ENCODE results near the gene FAM229A. TPM values are rescaled to one million over a fixed set of nuclear protein-coding genes. Genes with fewer than 3 reads are reported as not detected.
A peak's percentile ranks its signal among the peaks of the same experiment; 100 is the strongest.

Gene FAM229A
- total RNA-seq, 1 donor from 2014 or later: 4.5 TPM

DNA sequence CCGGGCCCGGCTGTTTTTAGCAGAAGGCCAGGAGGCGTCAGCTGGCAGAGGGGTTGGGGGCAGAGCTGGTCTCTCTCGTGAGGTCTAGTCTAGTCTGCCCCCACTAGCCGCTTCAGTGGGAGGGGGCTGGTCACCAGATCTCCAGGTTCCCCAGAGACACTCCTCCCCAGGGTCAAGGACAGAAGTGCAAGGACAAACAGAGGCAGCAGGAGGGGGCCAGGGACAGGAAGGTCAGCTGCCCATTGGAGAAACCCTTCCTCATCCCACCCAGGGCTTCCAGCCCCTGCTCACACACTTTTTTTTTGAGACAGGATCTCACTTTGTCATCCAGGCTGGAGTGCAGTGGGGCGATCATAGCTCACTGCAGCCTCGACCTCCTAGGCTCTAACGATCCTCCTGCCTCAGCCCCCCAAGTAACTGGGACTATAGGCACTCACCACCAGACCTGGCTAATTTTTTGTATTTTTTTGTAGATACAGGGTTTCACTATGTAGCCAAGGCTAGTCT lies 10.0 kb downstream of the FAM229A start:
- peak overlapping the region; percentile 78 for H3K4me3 Mint-ChIP-seq (ENCODE audit: unreplicated experiment)
- peak overlapping the region; percentile 84 for H3K27ac Mint-ChIP-seq (ENCODE audit: unreplicated experiment)
- DNase-seq (ENCODE audit: low spot score): no peak
- TF ChIP-seq, protein P1, sequence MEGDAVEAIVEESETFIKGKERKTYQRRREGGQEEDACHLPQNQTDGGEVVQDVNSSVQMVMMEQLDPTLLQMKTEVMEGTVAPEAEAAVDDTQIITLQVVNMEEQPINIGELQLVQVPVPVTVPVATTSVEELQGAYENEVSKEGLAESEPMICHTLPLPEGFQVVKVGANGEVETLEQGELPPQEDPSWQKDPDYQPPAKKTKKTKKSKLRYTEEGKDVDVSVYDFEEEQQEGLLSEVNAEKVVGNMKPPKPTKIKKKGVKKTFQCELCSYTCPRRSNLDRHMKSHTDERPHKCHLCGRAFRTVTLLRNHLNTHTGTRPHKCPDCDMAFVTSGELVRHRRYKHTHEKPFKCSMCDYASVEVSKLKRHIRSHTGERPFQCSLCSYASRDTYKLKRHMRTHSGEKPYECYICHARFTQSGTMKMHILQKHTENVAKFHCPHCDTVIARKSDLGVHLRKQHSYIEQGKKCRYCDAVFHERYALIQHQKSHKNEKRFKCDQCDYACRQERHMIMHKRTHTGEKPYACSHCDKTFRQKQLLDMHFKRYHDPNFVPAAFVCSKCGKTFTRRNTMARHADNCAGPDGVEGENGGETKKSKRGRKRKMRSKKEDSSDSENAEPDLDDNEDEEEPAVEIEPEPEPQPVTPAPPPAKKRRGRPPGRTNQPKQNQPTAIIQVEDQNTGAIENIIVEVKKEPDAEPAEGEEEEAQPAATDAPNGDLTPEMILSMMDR (IDR thresholded peaks at IDR 0.05): no peak
- H3K9me3 Mint-ChIP-seq (ENCODE audit: low read depth): no peaks in the 10 kb centered on the region
- peaks cover 41% of the 10 kb centered on the region for H3K4me1 Mint-ChIP-seq (ENCODE audit: low read depth)
- peaks cover 10% of the 10 kb centered on the region for H3K36me3 Mint-ChIP-seq (ENCODE audit: low read depth)
- H3K27me3 Mint-ChIP-seq (ENCODE audit: low read depth): no peaks in the 10 kb centered on the region

DNA sequence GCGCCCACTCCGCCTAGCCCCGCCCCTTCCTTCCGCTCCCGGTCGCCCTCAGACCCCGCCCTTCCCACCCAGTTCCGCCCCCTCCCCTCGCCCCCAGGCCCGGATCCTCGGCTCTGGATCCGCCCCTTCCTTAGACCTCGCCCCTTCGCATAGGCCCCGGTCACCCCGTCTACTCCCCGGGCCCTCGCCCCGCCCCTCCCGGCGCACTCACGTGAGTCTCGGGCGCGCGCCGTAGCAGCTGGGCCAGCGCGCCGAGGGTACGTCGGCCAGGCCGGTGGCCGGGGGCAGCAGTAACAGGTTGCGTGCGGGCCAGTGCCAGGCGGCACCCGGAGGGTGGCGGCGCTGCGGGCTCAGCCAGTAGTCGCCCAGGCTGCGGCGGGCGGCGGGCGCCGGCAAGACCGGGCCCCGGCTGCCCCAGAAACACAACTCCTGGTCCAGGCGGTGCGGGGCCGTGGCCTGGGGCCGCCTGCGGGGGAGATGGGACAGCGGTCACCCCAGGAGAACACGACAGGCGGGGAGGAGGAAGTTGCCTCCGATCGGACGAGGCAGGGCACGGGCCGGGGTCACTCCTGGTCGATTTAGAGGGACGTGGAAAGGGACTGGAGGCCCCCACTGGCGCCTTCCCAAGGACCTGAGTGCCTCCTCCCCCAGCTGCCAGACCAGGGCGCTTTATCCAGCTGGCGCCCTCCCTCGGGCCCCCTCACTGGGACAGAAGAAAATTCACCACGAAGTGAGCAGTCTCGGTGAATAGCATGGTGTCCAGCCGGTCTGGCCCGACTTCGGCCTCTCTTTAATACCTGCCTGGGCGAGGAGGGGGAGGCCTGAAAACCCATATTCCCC lies 10.7 kb downstream of the FAM229A start:
- H3K4me3 Mint-ChIP-seq (ENCODE audit: unreplicated experiment): peak overlapping the region; percentile 78
- H3K27ac Mint-ChIP-seq (ENCODE audit: unreplicated experiment): peak overlapping the region; percentile 84
- peaks cover 10% of the 10 kb centered on the region for H3K36me3 Mint-ChIP-seq (ENCODE audit: low read depth)
- peak; percentile 98 for DNase-seq (ENCODE audit: low spot score)
- peaks cover 41% of the 10 kb centered on the region for H3K4me1 Mint-ChIP-seq (ENCODE audit: low read depth)
- TF ChIP-seq, protein P1 (IDR thresholded peaks at IDR 0.05): no peak
- no peaks in the 10 kb centered on the region for H3K27me3 Mint-ChIP-seq (ENCODE audit: low read depth)
- no peaks in the 10 kb centered on the region for H3K9me3 Mint-ChIP-seq (ENCODE audit: low read depth)

DNA sequence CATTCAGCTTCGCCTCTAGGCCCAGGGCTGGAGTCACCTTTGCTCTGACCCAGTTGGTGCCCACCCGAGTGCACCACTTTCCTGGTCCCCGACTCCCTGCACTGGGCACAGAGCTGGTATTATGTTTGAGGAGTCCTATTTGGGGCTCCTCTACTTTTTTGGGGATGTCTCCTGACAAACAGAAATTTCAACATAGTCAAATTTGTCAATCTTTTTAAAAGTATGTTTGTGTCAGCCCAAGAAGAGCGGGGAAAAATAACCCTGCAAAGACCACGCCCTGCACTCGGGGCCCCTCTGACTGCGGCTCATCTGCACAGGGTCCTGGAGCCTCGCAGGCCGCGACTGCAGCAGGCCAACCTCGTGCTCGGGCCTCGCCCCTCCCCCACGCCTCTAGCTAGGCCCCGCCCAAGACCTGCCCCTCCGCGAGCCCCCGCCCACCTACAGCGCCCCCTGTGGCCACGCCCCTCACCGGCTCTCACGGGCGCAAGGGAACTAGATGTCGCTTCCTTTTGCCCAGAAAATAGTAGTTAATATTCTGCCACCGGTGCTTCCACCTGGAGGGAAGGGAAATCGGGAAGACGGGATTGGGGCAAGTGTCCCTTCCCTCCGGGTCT lies 11.4 kb downstream of the FAM229A start:
- Mint-ChIP-seq H3K27me3 (ENCODE audit: low read depth) (no peaks in the 10 kb centered on the region), H3K4me1 (ENCODE audit: low read depth) (peaks cover 41% of the 10 kb centered on the region)
- DNase-seq (ENCODE audit: low spot score): no peak

DNA sequence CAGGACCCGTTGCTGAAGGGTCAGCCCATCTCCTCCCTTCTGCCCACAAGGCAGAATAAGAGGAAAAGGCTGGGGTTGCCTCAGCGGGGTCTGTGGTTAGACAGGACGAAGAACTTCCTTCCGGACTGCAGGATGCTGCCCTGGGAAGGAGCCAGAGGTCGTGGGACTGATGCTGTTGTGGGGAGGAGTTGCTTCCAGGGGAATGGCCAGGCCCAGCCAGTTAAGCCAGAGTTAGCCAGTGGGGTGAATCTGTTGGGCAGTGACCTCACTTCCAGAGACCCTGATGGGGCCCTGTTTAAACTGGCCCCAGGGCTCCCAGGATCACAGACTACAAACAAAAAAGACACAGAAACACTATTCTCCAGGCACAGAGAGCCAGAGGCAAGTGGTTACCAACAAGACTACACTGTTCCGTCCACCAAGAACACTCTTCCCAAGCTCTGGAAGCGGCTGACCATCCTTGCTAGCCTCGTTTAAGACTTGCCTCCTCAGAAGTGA lies 13.0 kb downstream of the FAM229A start:
- H3K36me3 Mint-ChIP-seq (ENCODE audit: low read depth): peaks cover 2% of the 10 kb centered on the region
- H3K27me3 Mint-ChIP-seq (ENCODE audit: low read depth): no peaks in the 10 kb centered on the region
- no peak overlapping the region for H3K4me3 Mint-ChIP-seq (ENCODE audit: unreplicated experiment)
- no peak for DNase-seq (ENCODE audit: low spot score)
- no peaks in the 10 kb centered on the region for H3K9me3 Mint-ChIP-seq (ENCODE audit: low read depth)
- H3K4me1 Mint-ChIP-seq (ENCODE audit: low read depth): peaks cover 40% of the 10 kb centered on the region
- TF ChIP-seq, protein P1 (IDR thresholded peaks at IDR 0.05): no peak
- no peak overlapping the region for H3K27ac Mint-ChIP-seq (ENCODE audit: unreplicated experiment)

More for the DNA sequence above, 11.4 kb downstream of the FAM229A start:
- peak overlapping the region; percentile 78 for H3K4me3 Mint-ChIP-seq (ENCODE audit: unreplicated experiment)
- H3K9me3 Mint-ChIP-seq (ENCODE audit: low read depth): no peaks in the 10 kb centered on the region
- peak overlapping the region; percentile 81 for H3K27ac Mint-ChIP-seq (ENCODE audit: unreplicated experiment)
- TF ChIP-seq, protein P1 (IDR thresholded peaks at IDR 0.05): peak; percentile 82
- peaks cover 10% of the 10 kb centered on the region for H3K36me3 Mint-ChIP-seq (ENCODE audit: low read depth)

DNA sequence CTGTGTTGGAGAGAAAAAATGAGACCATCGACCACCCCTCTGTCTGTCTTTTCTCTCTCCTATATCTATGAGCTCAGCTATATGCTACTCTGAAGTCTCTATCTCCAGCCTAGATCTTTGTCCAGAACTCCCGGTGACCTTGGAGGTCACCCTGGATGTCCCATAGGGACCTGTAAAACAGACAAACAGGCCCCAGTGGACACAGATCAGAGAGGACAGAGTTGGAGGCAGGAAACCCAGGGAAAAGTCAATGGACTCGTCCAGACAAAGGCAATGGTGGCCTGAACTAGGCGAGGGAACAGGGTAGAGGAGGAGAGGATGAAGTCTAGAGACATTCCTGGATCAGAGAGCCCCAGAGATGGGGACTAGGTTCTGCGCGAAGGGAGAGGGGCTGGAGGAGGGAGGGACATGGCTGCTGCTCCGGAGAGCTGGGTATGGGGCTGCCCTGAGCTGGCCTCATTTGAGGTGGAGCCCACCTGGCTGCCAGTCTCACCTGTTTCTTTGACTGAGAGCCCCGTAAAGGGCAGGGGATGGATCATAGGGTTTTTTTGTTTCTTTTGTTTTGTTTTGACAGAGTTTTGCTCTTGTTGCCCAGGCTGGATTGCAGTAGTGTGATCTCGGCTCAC lies 15.6 kb downstream of the FAM229A start:
- H3K4me3 Mint-ChIP-seq (ENCODE audit: unreplicated experiment): no peak overlapping the region
- no peaks in the 10 kb centered on the region for H3K27me3 Mint-ChIP-seq (ENCODE audit: low read depth)
- no peak for DNase-seq (ENCODE audit: low spot score)
- no peaks in the 10 kb centered on the region for H3K9me3 Mint-ChIP-seq (ENCODE audit: low read depth)
- peaks cover 18% of the 10 kb centered on the region for H3K4me1 Mint-ChIP-seq (ENCODE audit: low read depth)
- no peaks in the 10 kb centered on the region for H3K36me3 Mint-ChIP-seq (ENCODE audit: low read depth)
- H3K27ac Mint-ChIP-seq (ENCODE audit: unreplicated experiment): no peak overlapping the region
- TF ChIP-seq, protein P1 (IDR thresholded peaks at IDR 0.05): no peak
